Thoracic aorta (tissue), 2 donors: ENCODE measurements around the gene HOXA4. TPM values are rescaled to one million over a fixed set of nuclear protein-coding genes. Genes with fewer than 3 reads are reported as not detected.

ENCODE experiments used
- ATAC-seq: fragments of 150-250 bp; one replicate; pipeline ENCODE4 v1.8.0; 2017; ENCODE audit warnings: low read depth; ENCODE audit not compliant: insufficient number of reproducible peaks, low FRiP score
- DNase-seq: peaks from one replicate; pipeline ENCODE4 v3.0.0-alpha.2; 2020; ENCODE audit warnings: low spot score
- H3K27ac ChIP-seq, 2 donors: fragments of 200-600 bp; sonication (generic); 1 replicate in 1 of 2; 2 replicates in 1 of 2; pipeline ENCODE4 v1.5.1; 2016; ENCODE audit warnings: mild to moderate bottlenecking in 2 of 2, moderate library complexity in 2 of 2
- H3K27me3 ChIP-seq: fragments of 200-600 bp; sonication (generic); replicated peaks from 2 replicates; pipeline ENCODE4 v1.6.0; 2016; ENCODE audit warnings: mild to moderate bottlenecking; ENCODE audit not compliant: insufficient read depth
- H3K36me3 ChIP-seq: fragments of 200-600 bp; sonication (generic); one replicate; pipeline ENCODE4 v1.5.1; 2016
- H3K4me1 ChIP-seq, 2 donors: fragments of 200-600 bp; sonication (generic); 1 replicate in 1 of 2; 2 replicates in 1 of 2; pipeline versions ENCODE4 v1.5.1 to v1.6.0; 2016; ENCODE audit warnings: low read depth in 2 of 2, mild to moderate bottlenecking in 1 of 2; ENCODE audit not compliant: control insufficient read depth in 1 of 2
- H3K4me3 ChIP-seq: fragments of 200-600 bp; sonication (generic); 2 replicates; pipeline ENCODE4 v1.5.1; 2016; ENCODE audit warnings: mild to moderate bottlenecking
- H3K9me3 ChIP-seq: fragments of 200-600 bp; sonication (generic); 2 replicates; pipeline ENCODE4 v1.5.1; 2016
- CTCF ChIP-seq: fragments of 200-600 bp; sonication (generic); IDR thresholded peaks from one replicate; pipeline ENCODE4 v1.5.1; 2019; ENCODE audit warnings: antibody characterized with exemption
- total RNA-seq, 2 donors: library from RNA; depleted of rRNA; stranded (reverse); fragments of >200 nt; gene quantifications; one replicate each; pipeline versions ENCODE4 v1.1.0 to v1.2.3, GENCODE V29; 2016

HOXA4 gene
- total RNA-seq, 2 donors from 2014 or later = 3.7 to 6.1 TPM

GRCh38 chr7:27177795-27178320 is 47.3 kb upstream of the HOXA4 start:
- H3K27me3 ChIP-seq = peaks cover 36% of the 10 kb centered on the region
- no peak overlapping the region for H3K4me3 ChIP-seq
- H3K9me3 ChIP-seq = no peaks in the 10 kb centered on the region
- H3K4me1 ChIP-seq = peaks cover 15 to 27% of the 10 kb centered on the region in 2 donors
- no peak overlapping the region for H3K27ac ChIP-seq
- no peak for TF ChIP-seq CTCF
- DNase-seq (no peak), ATAC-seq (no peak)
- no peaks in the 10 kb centered on the region for H3K36me3 ChIP-seq

GRCh38 chr7:27176962-27177794 is 46.6 kb upstream of the HOXA4 start:
- H3K4me3 ChIP-seq = no peak overlapping the region
- H3K36me3 ChIP-seq = no peaks in the 10 kb centered on the region
- H3K4me1 ChIP-seq = peaks cover 15 to 33% of the 10 kb centered on the region in 2 donors
- no peak for ATAC-seq
- peaks cover 30% of the 10 kb centered on the region for H3K27me3 ChIP-seq
- no peak for DNase-seq
- no peaks in the 10 kb centered on the region for H3K9me3 ChIP-seq
- no peak for TF ChIP-seq CTCF
- no peak overlapping the region for H3K27ac ChIP-seq

- no peak for TF ChIP-seq CTCF
- Histone ChIP-seq H3K9me3 (no peaks in the 10 kb centered on the region), H3K27me3 (peaks cover 27% of the 10 kb centered on the region), H3K4me1 (peaks cover 15 to 33% of the 10 kb centered on the region in 2 donors), H3K27ac (no peak overlapping the region), H3K4me3 (no peak overlapping the region), H3K36me3 (no peaks in the 10 kb centered on the region)
- no peak for ATAC-seq
- DNase-seq = no peak
Measured at GRCh38 chr7:27176524-27176845, 45.9 kb upstream of the HOXA4 start.

- no peak for TF ChIP-seq CTCF
- Histone ChIP-seq H3K36me3 (no peaks in the 10 kb centered on the region), H3K4me3 (no peak overlapping the region), H3K27me3 (peaks cover 27% of the 10 kb centered on the region), H3K4me1 (peaks cover 15 to 33% of the 10 kb centered on the region in 2 donors), H3K27ac (no peak overlapping the region), H3K9me3 (no peaks in the 10 kb centered on the region)
- ATAC-seq (no peak), DNase-seq (no peak)
Measured at GRCh38 chr7:27175626-27176523, 45.3 kb upstream of the HOXA4 start.
